ENCODE measurements around the gene ITSN1.
"Not testable (repeated sequence)": the region's sequence is repeated elsewhere in the genome, so short reads cannot be mapped to it uniquely, and the experiment has no call there.

The ITSN1 gene

DNA sequence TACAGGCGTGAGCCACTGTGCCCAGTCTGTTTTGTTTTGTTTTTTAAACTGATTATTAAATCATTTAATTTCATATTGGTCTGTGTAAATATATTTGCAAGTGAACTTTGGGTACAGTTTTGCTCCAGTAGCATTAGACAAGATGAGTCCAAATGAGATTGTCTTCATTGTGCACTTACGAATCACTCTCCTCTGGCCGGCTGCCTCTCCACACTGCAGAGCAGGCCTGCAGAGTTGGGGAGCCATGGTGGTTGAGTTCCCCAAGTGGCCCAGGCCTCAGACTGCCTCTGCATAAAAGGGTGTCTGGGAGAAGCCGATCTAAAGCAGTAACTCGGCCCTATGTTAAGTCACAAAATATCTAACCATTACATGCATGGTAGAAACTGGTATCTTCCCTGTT, 198.5 kb downstream of the ITSN1 start:
- no peak for DNase-seq (ENCODE audit: low spot score)

DNA sequence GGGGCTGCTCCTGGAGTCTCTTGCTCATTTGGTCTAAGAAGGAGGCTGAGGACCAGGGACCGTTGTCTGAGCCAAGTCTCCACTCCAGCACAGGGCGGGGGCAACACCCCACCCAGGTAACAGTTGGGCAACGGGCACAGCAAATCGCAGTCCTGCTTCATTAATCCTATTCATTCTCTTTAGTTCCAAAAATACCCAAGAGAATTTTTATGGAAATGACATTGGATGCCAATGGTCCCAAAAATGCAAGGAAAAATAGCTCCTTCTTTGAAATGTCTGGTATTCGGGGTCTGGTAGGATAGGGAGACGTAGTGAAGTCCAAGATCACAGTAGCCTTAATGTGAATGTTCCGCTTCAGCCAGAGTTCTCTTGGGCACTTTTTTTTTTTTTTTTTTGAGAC, 199.3 kb downstream of the ITSN1 start:
- no peak for DNase-seq (ENCODE audit: low spot score)

DNA sequence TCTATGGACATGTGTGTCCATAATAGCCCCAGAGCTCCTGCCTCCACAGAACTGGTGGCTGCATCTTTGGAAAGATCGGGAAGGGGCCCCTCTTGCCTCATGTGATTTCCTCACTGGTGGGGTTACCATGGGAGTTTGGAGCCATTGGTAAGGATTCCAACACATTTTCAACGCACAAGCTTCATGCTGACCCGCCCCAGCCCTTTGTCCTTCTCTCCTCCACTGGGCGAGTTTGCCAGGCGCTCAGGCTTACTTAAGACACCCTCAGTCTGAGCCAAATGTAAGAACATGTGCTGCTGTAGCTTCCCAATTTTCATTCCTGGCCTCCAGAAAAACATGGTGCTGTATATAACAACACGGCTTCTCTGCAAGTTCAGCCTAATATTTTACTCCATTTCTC, 200.9 kb downstream of the ITSN1 start:
- DNase-seq (ENCODE audit: low spot score) = no peak

DNA sequence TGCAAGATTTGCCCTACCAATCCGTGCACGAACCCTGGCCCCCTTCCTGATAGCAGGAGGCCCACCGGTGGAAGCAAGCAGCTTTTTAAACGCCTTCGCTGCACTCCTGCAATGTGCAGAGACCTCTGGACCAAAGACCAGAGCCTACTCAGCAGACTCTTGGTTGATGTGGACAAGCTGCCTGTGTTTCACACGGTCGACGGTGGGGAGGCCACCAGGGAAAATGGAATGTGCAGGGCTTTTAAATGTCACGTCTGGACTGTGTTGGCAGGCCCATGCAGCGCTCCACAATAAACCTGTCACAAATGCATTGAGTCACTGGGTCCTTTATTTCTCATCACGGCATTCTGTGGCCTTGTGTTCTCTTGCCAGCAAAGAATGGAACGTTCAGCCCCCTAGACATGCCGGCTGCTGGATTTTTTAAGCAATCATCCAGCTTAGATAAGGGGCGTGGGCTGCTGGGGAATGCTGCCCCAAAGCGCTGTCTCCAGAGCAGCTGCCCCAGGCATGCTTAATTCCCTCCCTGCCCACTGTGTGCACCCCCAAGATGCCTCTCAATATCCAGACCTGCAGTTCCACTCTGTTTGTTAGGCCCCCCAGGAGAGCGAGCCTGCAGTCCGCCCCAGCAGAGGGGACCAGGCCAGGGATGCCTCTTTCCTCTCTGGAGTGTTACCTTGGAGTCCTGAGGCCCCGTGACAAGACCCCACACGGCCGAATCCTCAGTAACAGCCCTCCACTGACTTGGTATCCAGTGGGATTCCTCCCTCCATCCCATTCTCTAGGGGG, 202.0 kb downstream of the ITSN1 start:
- DNase-seq (ENCODE audit: low spot score) = no peak

DNA sequence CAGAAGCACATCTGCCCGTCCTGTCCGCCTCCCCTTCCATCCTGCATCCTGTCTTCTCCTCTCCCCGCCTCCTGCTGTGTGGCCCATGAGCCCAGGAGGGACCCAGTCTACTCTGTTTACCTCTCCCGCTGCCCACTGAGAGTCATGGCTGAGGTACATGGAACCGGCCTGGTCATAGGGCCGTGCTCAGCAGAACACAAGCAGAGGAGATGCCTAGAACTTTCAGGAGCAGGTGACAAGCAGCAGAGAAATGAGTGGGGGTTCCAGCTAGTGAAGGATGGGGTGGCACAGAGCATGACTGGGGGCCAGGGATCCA, 202.5 kb downstream of the ITSN1 start:
- no peak for DNase-seq (ENCODE audit: low spot score)

DNA sequence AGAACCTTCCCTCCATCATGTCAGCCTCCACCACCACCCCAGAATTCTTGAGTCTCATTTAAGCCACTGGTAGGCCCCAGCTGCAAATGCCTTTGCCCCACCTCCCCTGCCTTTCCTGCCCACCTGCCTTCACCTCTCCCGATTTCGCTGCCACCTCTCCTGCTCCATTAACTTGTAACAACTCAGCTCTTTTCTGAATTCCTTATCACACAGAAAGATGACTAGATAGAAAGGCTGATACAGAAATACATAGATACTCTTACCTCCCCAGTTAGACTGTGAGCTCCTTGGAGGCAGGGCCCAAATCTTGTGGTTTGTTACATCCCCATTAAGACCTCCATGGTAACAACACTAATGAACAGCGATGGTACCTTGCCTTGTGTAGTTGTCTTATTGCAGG, 203.8 kb downstream of the ITSN1 start:
- no peak for DNase-seq (ENCODE audit: low spot score)

DNA sequence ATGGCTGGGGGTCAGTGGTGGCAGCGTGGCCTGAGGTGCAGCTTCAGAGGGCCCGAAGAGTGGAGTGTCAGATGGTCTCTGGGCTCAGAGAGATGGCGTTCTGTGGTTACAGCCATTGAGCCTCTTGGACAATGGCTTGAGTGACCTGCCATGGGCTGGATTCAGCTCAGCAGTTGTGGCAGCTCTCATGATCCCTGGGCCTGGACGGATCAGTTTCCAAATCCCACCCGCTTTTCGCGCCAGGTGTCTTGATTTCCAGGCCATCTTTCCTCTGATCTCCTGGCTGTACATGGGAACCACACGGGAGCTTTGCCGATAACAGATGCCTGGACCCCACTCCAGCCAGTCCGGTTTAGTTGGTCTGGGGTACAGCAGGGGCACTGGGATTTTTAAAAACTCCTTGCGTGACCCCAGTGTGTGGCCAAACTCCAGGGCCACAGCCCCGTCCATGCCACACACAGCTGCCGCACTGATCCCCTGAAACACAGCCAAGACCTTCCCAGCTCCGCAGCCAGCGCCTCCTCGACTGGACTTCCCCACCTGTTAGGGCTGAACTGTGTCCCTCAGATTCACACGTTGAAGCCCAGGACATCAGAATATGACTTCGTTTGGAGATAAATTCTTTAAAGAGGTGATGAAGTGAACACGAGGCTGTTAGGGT, 205.4 kb downstream of the ITSN1 start:
- no peak for DNase-seq (ENCODE audit: low spot score)

DNA sequence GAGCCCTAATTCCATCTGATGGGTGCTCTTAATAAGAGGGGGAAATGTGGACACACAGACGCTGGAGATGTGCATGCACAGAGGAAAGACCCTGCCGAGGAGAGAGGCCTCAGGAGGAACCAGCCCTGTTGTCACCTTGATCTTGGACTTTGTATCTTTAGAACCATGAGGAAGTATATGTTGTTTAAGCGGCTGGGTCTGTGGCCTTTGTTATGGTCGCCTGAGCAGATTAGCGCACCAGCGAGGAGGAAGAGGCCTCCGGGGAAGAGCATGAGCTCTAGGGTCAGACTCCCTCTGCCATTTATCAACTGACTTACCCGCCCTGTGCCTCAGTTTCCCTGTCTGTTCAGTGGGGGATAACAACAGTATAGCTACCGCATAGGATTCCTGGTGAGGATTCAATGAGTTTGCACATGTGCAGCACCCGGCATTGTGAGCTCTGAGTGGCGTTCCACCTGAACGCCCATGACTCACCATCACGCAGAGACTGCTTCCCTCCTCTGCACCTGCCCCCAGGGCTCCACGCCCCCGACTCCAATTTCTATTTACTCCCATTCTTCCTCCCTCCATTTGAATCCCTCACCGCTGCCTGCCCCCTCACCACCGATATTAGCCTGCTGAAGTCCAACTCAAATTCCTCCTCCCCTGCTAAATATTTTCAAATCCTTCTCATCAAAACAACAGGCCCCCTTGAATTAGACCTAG, 206.1 kb downstream of the ITSN1 start:
- DNase-seq (ENCODE audit: low spot score) = no peak

DNA sequence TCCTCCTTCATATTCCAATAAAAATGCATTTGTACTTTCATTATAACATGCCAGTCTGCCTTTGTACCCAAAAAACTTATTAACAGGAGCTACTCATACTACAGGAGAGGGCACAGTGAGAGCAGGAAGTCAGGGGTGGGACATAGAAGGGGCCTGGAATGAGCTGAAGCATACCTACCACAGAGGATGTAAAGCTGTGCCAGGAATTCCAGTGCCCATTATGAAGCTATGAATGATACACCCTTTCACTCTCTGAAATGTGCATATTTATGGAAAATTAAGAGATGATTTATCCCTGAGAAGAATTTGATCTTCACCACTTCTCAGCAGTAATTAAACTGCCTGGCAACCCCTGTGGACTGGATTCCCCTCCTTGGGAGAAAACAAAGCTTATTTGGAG, 207.5 kb downstream of the ITSN1 start:
- DNase-seq (ENCODE audit: low spot score) = no peak

DNA sequence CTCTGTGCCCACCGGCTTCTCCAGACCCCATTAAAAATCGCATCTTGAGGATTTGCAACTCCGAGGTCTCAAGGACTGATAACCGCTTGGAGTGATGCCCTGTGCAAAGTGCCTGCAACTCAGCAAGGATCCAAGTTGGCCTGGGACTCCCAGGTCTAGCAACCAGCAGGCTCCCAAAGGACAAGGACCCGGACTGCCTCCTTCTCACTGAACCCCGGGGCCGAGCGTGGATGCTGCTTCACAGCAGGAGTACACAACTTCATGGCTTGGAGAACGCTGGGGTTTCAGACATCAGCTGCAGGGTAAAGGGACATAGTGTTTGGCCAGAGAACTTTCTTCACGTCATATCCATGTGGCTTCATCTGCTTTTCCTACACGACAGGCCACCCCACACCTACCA, 208.1 kb downstream of the ITSN1 start:
- DNase-seq (ENCODE audit: low spot score) = no peak

DNA sequence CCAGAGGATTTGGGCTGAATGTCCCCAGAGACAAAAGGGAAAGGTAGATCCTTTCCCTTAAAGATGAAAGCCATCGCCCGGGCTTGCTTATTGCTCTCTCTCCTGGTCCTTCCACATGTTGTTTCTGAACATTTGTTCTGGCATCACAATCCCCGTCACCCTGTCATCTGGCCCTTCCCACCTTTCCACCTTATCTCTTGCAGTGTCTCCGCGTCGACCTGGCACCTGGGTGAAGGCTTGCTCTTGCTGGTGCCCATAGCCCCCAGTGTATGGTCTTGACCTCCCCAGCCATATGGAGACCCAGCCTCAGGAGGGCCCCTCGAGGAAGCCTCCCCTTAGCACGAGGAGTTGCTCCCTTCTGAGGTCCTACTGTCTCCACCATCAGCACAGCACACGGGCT, 208.7 kb downstream of the ITSN1 start:
- DNase-seq (ENCODE audit: low spot score) = no peak

DNA sequence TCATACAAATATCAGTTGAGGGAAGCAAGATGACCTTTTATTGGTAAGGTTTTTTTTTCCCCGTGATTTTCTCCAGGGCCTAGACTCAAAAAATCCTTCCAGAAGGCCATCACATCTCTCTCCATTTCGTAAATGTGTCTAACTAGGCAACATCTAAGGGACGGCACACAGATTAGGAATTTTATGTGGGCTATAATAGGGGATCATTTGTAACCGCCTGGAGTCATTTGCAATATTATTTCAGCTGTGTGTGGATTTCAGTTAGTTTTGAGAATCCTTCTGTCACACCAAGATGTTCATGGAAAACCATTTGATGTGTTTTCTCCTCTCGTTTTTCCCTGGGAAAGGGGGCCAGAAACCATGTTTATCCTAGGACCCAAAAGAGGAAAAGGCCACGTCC, 210.2 kb downstream of the ITSN1 start:
- DNase-seq (ENCODE audit: low spot score) = no peak

DNA sequence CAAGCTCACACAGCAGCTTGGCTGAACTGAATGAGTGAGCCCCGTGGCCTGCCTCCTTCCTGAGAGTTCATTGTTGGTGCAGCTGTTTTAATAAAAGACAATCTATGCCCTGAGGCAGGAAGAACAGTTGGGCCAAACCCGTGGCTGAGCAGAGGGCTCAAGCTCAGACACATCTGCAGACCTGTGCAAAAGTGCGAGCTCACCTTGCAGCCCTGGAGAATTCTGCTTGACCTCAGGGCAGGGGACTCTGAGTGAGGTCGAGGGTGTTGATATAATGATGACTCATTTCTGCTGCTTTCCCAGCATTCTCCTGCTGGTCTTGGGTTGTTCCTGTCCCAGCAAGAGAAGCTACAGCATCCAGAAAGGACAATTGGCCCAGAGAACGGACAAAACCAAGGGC, 212.3 kb downstream of the ITSN1 start:
- no peak for DNase-seq (ENCODE audit: low spot score)

DNA sequence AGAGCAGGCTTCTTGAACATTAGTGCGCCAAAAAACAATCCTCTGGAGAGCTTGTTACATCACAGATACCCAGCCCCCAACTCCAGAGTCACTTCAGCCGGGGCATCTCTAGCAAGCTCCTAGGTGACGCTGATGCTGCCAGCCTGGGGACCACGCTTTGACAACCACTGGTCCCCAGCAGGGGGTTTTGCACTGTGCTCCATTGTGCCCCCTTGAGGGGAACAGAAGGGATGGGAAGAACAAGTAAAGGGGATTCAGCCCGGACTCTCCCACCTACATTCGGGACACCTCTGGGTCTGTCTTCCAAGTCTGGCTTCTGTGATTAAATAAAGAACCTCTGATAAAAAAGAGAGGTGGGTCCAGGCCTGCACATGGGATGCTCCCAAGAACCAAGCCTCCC, 212.9 kb downstream of the ITSN1 start:
- no peak for DNase-seq (ENCODE audit: low spot score)

DNA sequence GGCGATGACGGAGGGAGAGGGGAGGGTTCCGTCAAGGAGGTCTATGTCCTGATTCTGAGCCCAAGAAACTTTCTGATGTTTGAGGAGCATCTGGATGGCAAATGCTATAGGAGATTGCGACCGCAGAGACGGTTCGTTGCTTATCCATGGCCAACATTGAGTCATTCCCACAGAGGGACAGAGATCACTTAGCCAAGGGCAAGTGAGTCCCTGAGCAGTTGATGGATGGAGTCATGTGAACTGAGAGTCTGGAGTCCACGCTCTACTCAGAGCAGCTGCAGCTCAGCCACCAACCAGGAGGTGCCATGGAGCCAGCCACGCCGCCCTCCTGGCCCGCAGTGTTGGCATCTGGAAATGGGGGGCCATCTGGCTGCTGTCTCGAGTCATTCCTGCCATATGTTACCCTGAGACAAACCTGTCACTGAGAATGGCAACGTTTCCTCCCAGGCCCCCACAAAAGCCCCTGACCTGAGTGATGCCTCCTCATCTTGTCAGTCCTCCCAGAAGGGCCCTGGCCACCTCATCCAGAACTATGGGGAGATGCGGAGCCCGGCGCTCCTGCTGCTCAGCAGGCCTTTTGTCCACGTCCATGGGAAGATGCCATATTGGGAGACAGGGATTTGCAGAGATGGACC, 214.7 kb downstream of the ITSN1 start:
- DNase-seq (ENCODE audit: low spot score) = no peak

DNA sequence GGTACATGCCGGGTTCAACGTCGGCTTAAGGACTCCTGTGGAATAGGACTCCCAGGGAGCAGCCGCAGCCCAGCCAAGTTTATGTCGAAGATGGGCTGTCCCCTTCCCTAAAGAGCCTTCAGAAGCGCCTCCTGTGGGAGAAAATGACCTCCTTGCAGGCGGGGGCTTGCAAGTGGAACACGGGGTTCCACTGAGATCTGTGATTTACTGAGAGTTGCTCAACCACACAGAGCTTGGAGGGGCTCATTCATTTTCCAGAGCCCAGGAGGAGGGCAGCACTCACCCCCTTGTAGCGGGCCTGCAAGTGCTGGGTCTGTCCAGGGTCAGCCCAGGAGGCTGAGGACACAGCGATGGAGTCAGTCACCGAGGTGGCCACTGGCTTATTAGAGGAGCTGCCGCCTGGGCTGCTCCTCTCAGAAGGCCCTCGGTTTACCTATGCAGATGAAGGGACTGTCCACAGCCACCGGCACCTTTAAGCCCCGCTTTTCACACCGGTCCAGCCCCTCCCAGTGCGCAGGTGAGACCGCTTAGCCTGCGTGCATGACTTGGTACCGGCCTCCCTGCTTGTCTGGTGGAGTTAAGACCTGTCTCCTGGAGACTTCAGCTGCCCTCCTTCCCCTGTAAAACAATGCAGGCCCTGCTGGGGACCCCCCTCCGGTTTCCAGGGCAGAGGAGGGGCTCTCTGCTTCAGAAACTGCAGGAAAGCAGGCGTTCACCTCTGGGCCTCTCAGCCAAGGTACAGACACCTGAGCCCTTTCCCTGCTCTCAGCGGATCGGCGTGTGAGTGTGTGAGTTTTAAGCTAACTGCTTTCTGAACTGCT, 215.8 kb downstream of the ITSN1 start:
- DNase-seq (ENCODE audit: low spot score) = no peak

DNA sequence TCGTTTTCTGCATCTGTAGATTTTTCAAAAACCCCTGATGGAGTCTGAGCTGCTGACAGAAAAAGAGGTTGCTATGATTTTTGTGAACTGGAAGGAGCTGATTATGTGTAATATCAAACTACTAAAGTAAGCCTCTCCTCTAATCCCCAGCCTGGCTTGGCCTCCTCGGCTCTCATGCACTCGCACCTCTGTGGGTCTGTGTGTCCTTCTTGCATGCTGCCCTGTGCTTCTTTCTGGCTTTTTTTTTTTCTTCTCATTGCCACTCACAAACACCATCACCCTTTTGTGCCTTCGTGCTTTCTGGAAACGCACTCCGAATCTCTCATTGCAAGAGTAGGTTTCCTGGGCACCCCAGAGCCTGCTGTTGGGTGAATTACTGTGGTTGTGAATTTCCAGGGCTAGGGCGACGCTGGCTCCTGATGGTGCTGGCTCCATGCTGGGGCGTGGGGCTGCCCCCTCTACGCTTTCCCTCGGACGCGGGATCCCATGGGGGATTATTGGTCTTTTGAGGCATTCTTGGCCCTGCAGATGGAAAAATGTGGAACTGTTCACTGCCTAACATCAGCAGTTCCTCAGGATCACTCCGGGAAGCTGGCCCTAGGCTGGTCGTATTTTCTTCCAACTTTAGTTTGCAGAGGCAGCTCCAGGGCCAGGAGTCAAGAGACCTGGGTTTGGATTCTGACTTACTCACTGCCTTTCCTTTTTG, 216.5 kb downstream of the ITSN1 start:
- no peak for DNase-seq (ENCODE audit: low spot score)

DNA sequence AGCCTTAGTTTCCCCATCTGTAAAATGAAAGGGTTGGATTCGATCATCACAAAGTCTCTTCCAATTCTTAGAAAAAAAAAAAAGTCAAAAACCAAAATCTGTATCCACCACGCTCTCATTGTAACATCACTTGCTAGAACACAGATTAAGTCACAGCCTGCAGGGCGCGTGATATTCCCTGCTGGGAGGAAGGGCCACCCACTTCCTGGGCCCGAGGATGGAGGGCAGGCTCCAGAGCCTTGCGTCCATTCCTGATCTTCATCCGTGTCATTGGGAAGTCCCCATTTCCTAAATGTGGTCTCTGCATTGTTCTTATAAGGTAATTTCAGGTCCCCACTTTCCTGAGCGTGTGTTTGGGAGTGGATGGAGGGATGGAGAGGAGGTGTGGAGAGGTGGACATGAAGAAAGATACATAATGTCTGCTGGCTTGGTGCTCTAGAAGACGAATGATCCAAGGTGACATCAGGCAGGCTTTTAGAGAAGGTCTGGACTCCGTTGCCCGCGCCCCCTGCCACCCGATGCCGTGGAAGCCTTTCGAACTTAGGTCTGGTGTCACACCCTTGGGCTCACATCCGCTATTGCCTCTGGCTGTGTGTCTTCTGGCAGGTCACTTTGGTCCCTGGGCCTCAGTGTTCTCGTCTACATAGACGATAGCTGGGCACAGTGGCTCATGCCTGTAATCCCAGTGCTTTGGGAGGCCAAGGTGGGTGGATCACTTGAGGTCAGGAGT, 217.2 kb downstream of the ITSN1 start:
- no peak for DNase-seq (ENCODE audit: low spot score)

DNA sequence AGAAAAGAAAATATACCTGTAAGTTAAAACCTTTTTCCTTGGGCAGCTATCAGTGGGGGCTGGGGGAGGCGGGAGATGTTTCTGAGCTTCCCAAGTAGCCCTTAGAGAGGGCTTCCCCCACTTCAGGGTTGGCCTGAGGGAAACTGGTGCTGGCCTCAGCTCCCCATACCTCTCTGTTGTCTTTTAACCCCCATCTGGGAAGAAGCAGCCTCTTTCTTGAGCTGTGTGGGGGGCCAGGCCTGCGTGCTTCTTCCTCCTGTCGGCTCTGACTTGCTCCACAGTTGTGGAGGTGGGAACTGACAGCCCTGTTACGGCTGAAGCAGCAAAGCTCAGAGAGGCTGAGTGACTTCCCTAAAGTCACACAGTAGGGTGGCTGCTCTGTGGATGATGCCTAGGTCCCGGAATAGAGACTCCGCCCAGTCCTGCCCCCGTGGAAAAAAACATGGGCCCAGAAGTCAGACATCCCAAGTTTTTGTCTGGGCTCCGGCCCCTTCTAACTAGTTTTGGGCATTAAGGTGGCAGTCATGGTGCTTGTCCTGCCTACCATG, 218.1 kb downstream of the ITSN1 start:
- no peak for DNase-seq (ENCODE audit: low spot score)

DNA sequence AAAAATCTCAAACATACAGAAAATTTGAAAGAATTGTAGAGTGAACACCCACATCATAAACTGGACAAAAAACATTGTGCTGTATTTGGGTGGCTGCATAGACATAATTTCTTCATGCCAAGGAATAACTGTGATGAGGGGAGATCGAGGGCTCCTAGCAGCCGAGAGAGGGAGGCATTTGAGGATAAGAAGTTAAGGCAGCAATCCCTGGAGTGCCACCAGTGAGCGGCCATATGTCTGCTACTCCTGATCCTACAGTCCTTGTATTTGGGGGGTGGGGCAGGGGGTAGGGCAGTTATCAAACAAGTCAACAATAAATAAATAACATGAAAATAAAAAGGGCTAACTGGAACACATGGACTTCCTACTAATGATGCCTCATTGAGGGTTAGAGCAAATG, 218.8 kb downstream of the ITSN1 start:
- DNase-seq (ENCODE audit: low spot score) = no peak

DNA sequence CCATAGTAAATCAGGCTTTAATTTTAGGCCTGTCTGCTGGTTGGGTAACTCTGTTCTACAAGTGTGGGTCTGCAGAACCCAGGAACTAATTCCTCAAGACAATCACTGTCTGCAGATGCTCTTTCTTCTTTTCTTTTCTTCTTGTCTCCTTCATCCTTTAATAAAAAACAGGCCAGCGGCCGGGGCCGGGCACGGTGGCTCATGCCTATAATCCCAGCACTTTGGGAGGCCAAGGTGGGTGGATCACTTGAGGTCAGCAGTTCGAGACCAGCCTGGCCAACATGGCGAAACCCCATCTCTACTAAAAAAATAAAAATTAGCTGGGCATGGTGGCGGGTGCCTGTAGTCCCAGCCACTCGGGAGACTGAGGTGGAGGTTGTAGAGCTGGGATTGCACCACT, 220.9 kb downstream of the ITSN1 start:
- not testable (repeated sequence) for DNase-seq (ENCODE audit: low spot score)
